Lung (tissue), 16 donors: Measurements from ENCODE around the gene TXLNB. TPM values are rescaled to one million over a fixed set of nuclear protein-coding genes. Genes with fewer than 3 reads are reported as not detected.
A peak's percentile ranks its signal among the peaks of the same experiment; 100 is the strongest.

Experiments
- ATAC-seq: fragments of 200-7000 bp; cut with Tn5 transposase; one replicate; pipeline ENCODE4 v1.9.1; 2020; ENCODE audit warnings: moderate number of reproducible peaks; ENCODE audit not compliant: insufficient read depth, low FRiP score
- DNase-seq, 3 donors: peaks; one replicate each; pipeline ENCODE4 v3.0.0-alpha.2; 2013 to 2017
- H3K27ac ChIP-seq, 2 donors: one replicate each; pipeline ENCODE4 v1.5.1; 2013; ENCODE audit warnings: mild to moderate bottlenecking in 2 of 2, moderate library complexity in 2 of 2, control low read depth in 1 of 2, inconsistent platforms in 1 of 2, low read depth in 1 of 2, low read length in 1 of 2
- H3K27me3 ChIP-seq, 3 donors: one replicate each; pipeline ENCODE4 v1.5.1; 2013; ENCODE audit warnings: low read length in 2 of 3; ENCODE audit not compliant: control insufficient read depth in 3 of 3, insufficient read depth in 3 of 3
- H3K36me3 ChIP-seq, 4 donors: one replicate each; pipeline ENCODE4 v1.5.1; 2013; ENCODE audit warnings: low read length in 4 of 4, mild to moderate bottlenecking in 1 of 4, moderate library complexity in 1 of 4; ENCODE audit not compliant: control insufficient read depth in 4 of 4, insufficient read depth in 4 of 4
- H3K4me1 ChIP-seq, 5 donors: one replicate each; pipeline ENCODE4 v1.5.1; 2013; ENCODE audit warnings: low read length in 5 of 5, mild to moderate bottlenecking in 2 of 5, moderate library complexity in 1 of 5; ENCODE audit not compliant: control insufficient read depth in 5 of 5, insufficient read depth in 5 of 5
- H3K4me3 ChIP-seq: one replicate; pipeline ENCODE4 v1.5.1; 2013; ENCODE audit warnings: mild to moderate bottlenecking, control low read depth, moderate library complexity
- H3K9ac ChIP-seq, 2 donors: one replicate each; pipeline ENCODE4 v1.5.1; 2013; ENCODE audit warnings: low read length in 2 of 2, control low read depth in 1 of 2; ENCODE audit not compliant: insufficient read depth in 1 of 2
- H3K9me3 ChIP-seq, 4 donors: one replicate each; pipeline ENCODE4 v1.5.1; 2013; ENCODE audit warnings: low read length in 3 of 4, mild to moderate bottlenecking in 1 of 4, moderate library complexity in 1 of 4; ENCODE audit not compliant: control insufficient read depth in 4 of 4, insufficient read depth in 3 of 4
- WGBS, 2 donors: extraction: QIAGEN DNeasy Blood & Tissue Kit; methylation state at CpG; one replicate each; pipeline ENCODE4 v1.1.7; 2013; 5-methylcytosine and 5-hydroxymethylcytosine counted together
- long read RNA-seq, 5 donors: transcript quantifications; one replicate each; lab custom pipeline, GENCODE V29; 2026
- polyA plus RNA-seq, 2 donors: library from polyadenylated mRNA; stranded (reverse); fragments of 200-250 nt; gene quantifications; one replicate each; pipeline ENCODE4 v1.2.1, GENCODE V29; 2013
- total RNA-seq, 2 donors: library from RNA; depleted of rRNA in 1 of 2; stranded (reverse); fragments of >200 nt in 1 of 2; gene quantifications; one replicate each; pipeline ENCODE4 v1.2.1, GENCODE V29; 2014 to 2021
- TF ChIP-seq, protein P1 (sequence below): IDR thresholded peaks from 2 replicates; pipeline ENCODE4 v1.5.1; 2012; ENCODE audit warnings: mild to moderate bottlenecking; ENCODE audit errors: control extremely low read depth, extremely low read depth
- donor health status: control.
- donor health status: control.
- donor health status: Bipolar disorder and iron deficiency.
- donor health status: healthy.
- donor health status: DM: yes; HTN: yes; CAD: no.

Gene TXLNB
- total RNA-seq (1 to 10 TPM; 1.3 to 2.8 TPM), polyA plus RNA-seq (1 to 10 TPM in 1 of 2 donors, under 1 TPM in 1; 0.31 to 1.1 TPM)
- long read RNA-seq, donor 1, full-length matches to known transcripts, result 1 of 1 reads
- long read RNA-seq, donor 1, partial matches to known transcripts, result 0 of 1 reads
- long read RNA-seq, donor 1, other reads (novel, unspliced or antisense), result 0 of 1 reads
- long read RNA-seq, donor 2, result 0 reads
- long read RNA-seq, donor 3, result 0 reads
- long read RNA-seq, donor 4, result 0 reads
- long read RNA-seq, donor 5, result 0 reads

DNA sequence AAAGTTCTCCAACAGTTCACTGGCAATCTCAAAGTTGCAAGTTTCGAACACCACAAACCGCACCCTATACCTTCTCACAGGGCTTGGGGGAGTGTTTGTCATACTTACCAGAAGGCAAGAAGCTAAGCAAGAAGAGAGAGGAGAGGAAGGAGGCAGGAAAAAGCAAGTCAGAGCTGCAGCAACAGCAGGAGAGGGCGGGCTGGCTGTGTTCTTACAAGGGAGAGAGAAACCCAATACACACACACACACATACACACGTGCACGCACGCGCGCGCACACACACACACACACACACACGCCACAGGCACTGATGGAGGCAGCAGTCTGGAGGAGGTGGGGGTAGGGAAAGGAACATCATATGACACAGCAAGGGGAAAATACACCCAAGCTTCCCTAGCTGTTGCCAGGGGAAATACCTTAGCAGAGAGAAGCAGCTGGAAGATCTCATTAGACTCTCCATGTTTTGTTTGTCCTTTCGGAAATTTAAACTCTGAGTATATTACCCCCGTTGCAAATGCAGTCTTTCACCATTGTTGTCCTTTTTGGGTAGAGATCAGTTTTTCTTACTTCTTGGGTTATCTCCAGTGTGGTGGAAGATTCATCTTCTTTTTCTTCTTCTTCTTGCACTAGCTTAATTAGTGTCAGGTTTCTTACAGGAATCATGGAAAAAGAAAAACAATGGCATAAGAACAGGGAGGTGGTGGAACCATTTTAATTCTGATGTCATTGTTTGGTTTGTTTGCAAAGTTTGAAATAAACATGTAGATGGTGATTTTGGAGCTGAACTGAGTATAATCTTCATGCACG is at the start of gene TXLNB:
TSS of gene TXLNB (minus strand) at position 186 of the 807 bp plus-strand sequence. CDS start 3,099 bp downstream, outside the sequence.
- Histone ChIP-seq H3K9me3 (no peaks in the 10 kb centered on the region), H3K4me1 (peaks cover 2 to 23% (median 7%) of the 10 kb centered on the region in 5 donors), H3K27ac (peak within 1 kb of the TSS; percentile 87 to 95), H3K36me3 (no peaks in the 10 kb centered on the region), H3K9ac (peak within 1 kb of the TSS; percentile 16 to 67), H3K27me3 (no peaks in the 10 kb centered on the region), H3K4me3 (no peak within 1 kb of the TSS)
- TF ChIP-seq, protein P1, sequence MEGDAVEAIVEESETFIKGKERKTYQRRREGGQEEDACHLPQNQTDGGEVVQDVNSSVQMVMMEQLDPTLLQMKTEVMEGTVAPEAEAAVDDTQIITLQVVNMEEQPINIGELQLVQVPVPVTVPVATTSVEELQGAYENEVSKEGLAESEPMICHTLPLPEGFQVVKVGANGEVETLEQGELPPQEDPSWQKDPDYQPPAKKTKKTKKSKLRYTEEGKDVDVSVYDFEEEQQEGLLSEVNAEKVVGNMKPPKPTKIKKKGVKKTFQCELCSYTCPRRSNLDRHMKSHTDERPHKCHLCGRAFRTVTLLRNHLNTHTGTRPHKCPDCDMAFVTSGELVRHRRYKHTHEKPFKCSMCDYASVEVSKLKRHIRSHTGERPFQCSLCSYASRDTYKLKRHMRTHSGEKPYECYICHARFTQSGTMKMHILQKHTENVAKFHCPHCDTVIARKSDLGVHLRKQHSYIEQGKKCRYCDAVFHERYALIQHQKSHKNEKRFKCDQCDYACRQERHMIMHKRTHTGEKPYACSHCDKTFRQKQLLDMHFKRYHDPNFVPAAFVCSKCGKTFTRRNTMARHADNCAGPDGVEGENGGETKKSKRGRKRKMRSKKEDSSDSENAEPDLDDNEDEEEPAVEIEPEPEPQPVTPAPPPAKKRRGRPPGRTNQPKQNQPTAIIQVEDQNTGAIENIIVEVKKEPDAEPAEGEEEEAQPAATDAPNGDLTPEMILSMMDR, result no peak
- DNase-seq (peak; percentile 92 to 94 (median 93)), ATAC-seq (peak; percentile 72)
- 9 to 18% methylated on average over 13 of the region's 13 CpGs for WGBS, 2 donors

DNA sequence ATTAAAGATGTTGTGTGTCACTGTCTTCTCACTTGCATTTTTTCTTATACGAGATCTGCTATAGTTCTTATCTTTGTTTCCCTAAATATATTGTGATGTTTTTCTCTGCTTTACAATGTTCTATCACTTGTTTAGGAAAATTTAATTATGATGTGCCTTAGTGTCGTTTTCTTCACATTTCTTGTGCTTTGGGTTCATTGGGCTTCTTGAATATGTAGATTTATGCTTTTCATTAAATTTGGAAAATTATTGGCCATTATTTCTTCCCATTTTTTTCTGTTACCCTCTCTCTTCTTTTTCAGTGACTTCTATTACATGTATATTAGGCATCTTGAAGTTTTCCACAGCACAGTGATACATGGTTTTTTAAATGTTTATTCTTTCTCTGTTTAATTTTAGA is 49.3 kb upstream of the TXLNB start:
- H3K27me3 ChIP-seq, result no peaks in the 10 kb centered on the region
- no peak overlapping the region for H3K27ac ChIP-seq
- H3K4me1 ChIP-seq, result peaks cover 0 to 6% (median 0%) of the 10 kb centered on the region in 5 donors
- WGBS, 2 donors, result 95% methylated on average over 2 of the region's 2 CpGs
- DNase-seq, result no peak
- H3K4me3 ChIP-seq, result no peak overlapping the region
- H3K9ac ChIP-seq, result no peak overlapping the region
- no peaks in the 10 kb centered on the region for H3K9me3 ChIP-seq
- TF ChIP-seq, protein P1, result no peak
- no peaks in the 10 kb centered on the region for H3K36me3 ChIP-seq
- no peak for ATAC-seq

DNA sequence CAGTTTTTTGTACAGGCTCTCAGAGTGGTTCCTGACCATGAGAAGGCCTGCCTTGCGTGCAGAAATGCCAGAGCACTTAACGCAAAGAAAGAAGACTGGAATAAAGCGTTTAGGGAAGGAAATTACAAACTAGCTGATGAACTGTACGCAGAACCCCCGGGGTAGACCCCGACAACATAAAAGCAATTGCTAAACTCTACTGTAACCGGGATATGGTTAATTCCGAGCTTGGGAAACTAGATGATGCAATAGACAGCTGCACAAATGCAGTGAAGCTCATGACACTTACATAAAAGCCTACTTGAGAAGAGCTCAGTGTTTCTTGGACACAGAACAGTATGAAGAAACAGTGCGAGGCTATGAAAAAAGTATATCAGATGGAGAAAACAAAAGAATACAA is 47.0 kb upstream of the TXLNB start:
- WGBS, 2 donors, result 36 to 65% methylated on average over 9 of the region's 9 CpGs
- Histone ChIP-seq H3K27me3 (no peaks in the 10 kb centered on the region), H3K4me3 (no peak overlapping the region), H3K9me3 (no peaks in the 10 kb centered on the region), H3K36me3 (no peaks in the 10 kb centered on the region), H3K27ac (peak overlapping the region; percentile 14 to 27), H3K4me1 (peaks cover 0 to 6% (median 3%) of the 10 kb centered on the region in 5 donors), H3K9ac (no peak overlapping the region)
- TF ChIP-seq, protein P1, result no peak
- peak; percentile 46 for ATAC-seq
- DNase-seq, result peak in 2 of 3 donors; percentile 58 to 86
